Caco-2 (cell line): Measurements from ENCODE around the gene MRI1. TPM values are rescaled to one million over a fixed set of nuclear protein-coding genes. Genes with fewer than 3 reads are reported as not detected.

ENCODE experiments used
- BruUV-seq: library from RNA; stranded (reverse); fragments of 400-500 nt; replicated peaks from 2 replicates; lab custom pipeline; 2021; lab: Mats Ljungman, UMichigan
- CTCF ChIA-PET: fragments of 300-600 bp; sonication (Branson Sonifier 250); formaldehyde crosslinking; loops from one replicate; lab custom pipeline; 2022; ENCODE audit warnings: antibody characterized with exemption; lab: Charles Lee
- POLR2A ChIA-PET: fragments of 300-600 bp; sonication (Branson Sonifier 250); formaldehyde crosslinking; loops from one replicate; lab custom pipeline; 2022; ENCODE audit warnings: antibody characterized with exemption; lab: Charles Lee
- DNase-seq, 2 experiments: peaks; one replicate each; pipeline versions ENCODE4 v3.0.0 to v3.0.0-alpha.2; 2020 to 2022
- H3K27me3 ChIP-seq: replicated peaks from 2 replicates; pipeline ENCODE4 v1.6.0; 2011; ENCODE audit warnings: low read length; ENCODE audit not compliant: control insufficient read depth, insufficient read depth
- H3K36me3 ChIP-seq: 2 replicates; pipeline ENCODE4 v1.5.1; 2011; ENCODE audit warnings: low read length; ENCODE audit not compliant: control insufficient read depth, insufficient read depth
- H3K4me1 ChIP-seq: fragments of 250-450 bp; sonication (Bioruptor Pico); 2 replicates; pipeline ENCODE4 v1.5.1; 2020; ENCODE audit warnings: mild to moderate bottlenecking
- H3K4me3 ChIP-seq: 2 replicates; pipeline ENCODE4 v1.5.1; 2011; ENCODE audit warnings: low read depth, mild to moderate bottlenecking, control low read depth, low read length
- H3K9me3 ChIP-seq: fragments of 250-450 bp; sonication (Bioruptor Pico); 2 replicates; pipeline ENCODE4 v1.5.1; 2020; ENCODE audit warnings: mild to moderate bottlenecking, moderate library complexity
- H3K27ac Mint-ChIP-seq: one replicate; pipeline ENCODE4 v1.8.0; 2022; ENCODE audit warnings: mixed read lengths; ENCODE audit not compliant: unreplicated experiment
- H3K27me3 Mint-ChIP-seq: one replicate; pipeline ENCODE4 v1.8.0; 2022; ENCODE audit warnings: mixed read lengths; ENCODE audit not compliant: insufficient read depth, unreplicated experiment
- H3K36me3 Mint-ChIP-seq: one replicate; pipeline ENCODE4 v1.8.0; 2022; ENCODE audit warnings: mild to moderate bottlenecking, mixed read lengths; ENCODE audit not compliant: insufficient read depth, unreplicated experiment
- H3K4me1 Mint-ChIP-seq: one replicate; pipeline ENCODE4 v1.8.0; 2022; ENCODE audit warnings: low read depth, mixed read lengths; ENCODE audit not compliant: unreplicated experiment
- H3K4me3 Mint-ChIP-seq: one replicate; pipeline ENCODE4 v1.8.0; 2022; ENCODE audit warnings: mild to moderate bottlenecking, moderate library complexity, mixed read lengths; ENCODE audit not compliant: unreplicated experiment
- H3K9me3 Mint-ChIP-seq: one replicate; pipeline ENCODE4 v1.8.0; 2022; ENCODE audit warnings: mixed read lengths; ENCODE audit not compliant: unreplicated experiment
- CTCF ChIP-seq, 2 experiments: fragments of 200-600 bp in 1 of 2; IDR thresholded peaks; 1 replicate in 1 of 2; 2 replicates in 1 of 2; pipeline versions ENCODE4 v1.5.1 to v1.8.0; 2011 to 2022; ENCODE audit warnings: antibody characterized with exemption in 1 of 2, control low read depth in 1 of 2, inconsistent platforms in 1 of 2, low read depth in 1 of 2, low read length in 1 of 2, mild to moderate bottlenecking in 1 of 2, moderate library complexity in 1 of 2; ENCODE audit not compliant: insufficient read depth in 1 of 2, severe bottlenecking in 1 of 2, unreplicated experiment in 1 of 2
- intact Hi-C: fragments of 100-400 bp; cut with micrococcal nuclease; formaldehyde crosslinking; loops from one replicate; pipeline ENCODE4 v1.10.0; 2022; ENCODE audit not compliant: unreplicated experiment
- total RNA-seq: library from RNA; stranded (reverse); gene quantifications from 2 replicates; pipeline ENCODE4 v1.2.3, GENCODE V29; 2022

The MRI1 gene
- total RNA-seq, 1 experiment from 2014 or later = 25.7 TPM

- Mint-ChIP-seq H3K27ac (no peak overlapping the region), H3K4me1 (peaks cover 6% of the 10 kb centered on the region), H3K4me3 (no peak overlapping the region), H3K9me3 (no peaks in the 10 kb centered on the region), H3K27me3 (no peaks in the 10 kb centered on the region), H3K36me3 (no peaks in the 10 kb centered on the region)
- TF ChIP-seq CTCF (IDR thresholded peaks at IDR 0.05; ENCODE audit: insufficient read depth in 1 of 2, low read depth in 1 of 2, low read length in 1 of 2, severe bottlenecking in 1 of 2, unreplicated experiment in 1 of 2) = peak; percentile 25 to 33
- POLR2A ChIA-PET = no interaction called here
- peaks cover 11% of the 10 kb centered on the region for H3K4me1 ChIP-seq
- no peaks in the 10 kb centered on the region for H3K27me3 ChIP-seq
- intact Hi-C loops = no loop called here
- BruUV-seq = no TSS peak
- no peaks in the 10 kb centered on the region; the same call in 1 of the 2 replicates for H3K36me3 ChIP-seq
- DNase-seq = peak in 1 of 2 experiments; percentile 35
- CTCF ChIA-PET = interaction anchor here (0.6 to 0.7 kb wide), 2 partner anchors 20 to 42 kb away, joined by 3 read pairs; no protein-coding TSS in a partner anchor
- no peaks in the 10 kb centered on the region for H3K9me3 ChIP-seq
- no peak overlapping the region for H3K4me3 ChIP-seq
These were observed 40.7 kb downstream of the MRI1 start for GRCh38 chr19:13804830-13805683.

- Mint-ChIP-seq H3K4me3 (no peak overlapping the region), H3K4me1 (no peaks in the 10 kb centered on the region), H3K9me3 (no peaks in the 10 kb centered on the region), H3K27ac (no peak overlapping the region), H3K36me3 (no peaks in the 10 kb centered on the region), H3K27me3 (no peaks in the 10 kb centered on the region)
- Histone ChIP-seq H3K36me3 (no peaks in the 10 kb centered on the region; the same call in 1 of the 2 replicates), H3K27me3 (no peaks in the 10 kb centered on the region), H3K4me3 (no peak overlapping the region), H3K4me1 (peaks cover 11% of the 10 kb centered on the region), H3K9me3 (no peaks in the 10 kb centered on the region)
- POLR2A ChIA-PET = interaction anchor here (1.0 kb wide), 1 partner anchor 11 kb away, joined by 3 read pairs; the partner anchor contains the start of gene ZSWIM4
- no peak for DNase-seq
- no TSS peak for BruUV-seq
- TF ChIP-seq CTCF (IDR thresholded peaks at IDR 0.05; ENCODE audit: insufficient read depth in 1 of 2, low read depth in 1 of 2, low read length in 1 of 2, severe bottlenecking in 1 of 2, unreplicated experiment in 1 of 2) = no peak
- CTCF ChIA-PET = no interaction called here
- intact Hi-C loops = no loop called here
These were observed 42.4 kb downstream of the MRI1 start for GRCh38 chr19:13806728-13807127.

- no peak for TF ChIP-seq CTCF (IDR thresholded peaks at IDR 0.05; ENCODE audit: insufficient read depth in 1 of 2, low read depth in 1 of 2, low read length in 1 of 2, severe bottlenecking in 1 of 2, unreplicated experiment in 1 of 2)
- H3K27me3 Mint-ChIP-seq = no peaks in the 10 kb centered on the region
- H3K36me3 Mint-ChIP-seq = no peaks in the 10 kb centered on the region
- DNase-seq = no peak
- H3K9me3 Mint-ChIP-seq = no peaks in the 10 kb centered on the region
- Histone ChIP-seq H3K4me3 (no peak overlapping the region), H3K27me3 (no peaks in the 10 kb centered on the region), H3K36me3 (no peaks in the 10 kb centered on the region; the same call in 1 of the 2 replicates), H3K9me3 (no peaks in the 10 kb centered on the region), H3K4me1 (peaks cover 11% of the 10 kb centered on the region)
- intact Hi-C loops = no loop called here
- no peaks in the 10 kb centered on the region for H3K4me1 Mint-ChIP-seq
- no TSS peak for BruUV-seq
- ChIA-PET CTCF (no interaction called here), POLR2A (no interaction called here)
- no peak overlapping the region for H3K4me3 Mint-ChIP-seq
- H3K27ac Mint-ChIP-seq = no peak overlapping the region
These were observed 43.2 kb downstream of the MRI1 start for GRCh38 chr19:13807421-13808021.
